HK-2 (cell line): ENCODE measurements around the gene SOCS6.
"Not testable (repeated sequence)": the region's sequence is repeated elsewhere in the genome, so short reads cannot be mapped to it uniquely, and the experiment has no call there.

Experiments used
- DNase-seq: peaks from one replicate; pipeline ENCODE4 v3.0.0-alpha.2; 2018; ENCODE audit not compliant: unreplicated experiment

The SOCS6 gene

DNA sequence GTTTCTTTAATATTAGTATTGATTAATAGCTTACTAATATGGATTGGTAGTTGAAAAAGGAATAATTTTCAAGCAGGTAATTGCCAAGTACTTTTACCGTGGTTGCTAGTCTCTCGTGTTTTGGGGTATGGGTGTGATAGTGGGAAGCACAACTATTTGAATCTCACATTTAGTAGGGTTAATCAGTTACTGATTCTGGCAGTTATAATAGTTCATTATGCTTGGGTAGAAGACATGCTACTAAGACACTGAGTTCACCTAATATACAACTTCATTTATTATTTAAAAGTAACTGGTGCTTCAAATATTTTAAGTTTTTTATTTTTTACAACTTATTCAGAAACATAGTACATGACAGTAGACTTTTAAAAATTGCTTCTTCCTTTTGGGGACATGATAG lies 33.5 kb downstream of the SOCS6 start:
- no peak for DNase-seq

DNA sequence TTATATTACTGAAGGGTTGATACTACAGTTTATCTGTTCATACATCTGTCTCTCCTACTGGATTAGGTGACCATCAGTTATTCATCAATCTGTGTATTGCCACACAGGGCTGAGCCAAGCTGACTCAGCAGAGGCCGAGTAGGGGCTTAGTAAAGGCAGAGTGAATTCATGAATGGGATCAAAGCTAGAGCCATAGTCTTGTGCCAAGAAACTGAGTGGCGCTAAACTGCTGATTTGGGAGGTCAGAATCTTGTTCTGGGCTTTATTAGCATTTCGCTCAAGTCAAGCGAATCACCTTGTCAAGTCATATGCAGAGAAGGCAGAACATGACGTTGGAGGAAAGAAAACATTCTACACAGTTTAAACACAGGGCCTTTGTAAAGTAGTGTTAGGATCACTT lies 34.1 kb downstream of the SOCS6 start:
- peak; percentile 54 for DNase-seq

DNA sequence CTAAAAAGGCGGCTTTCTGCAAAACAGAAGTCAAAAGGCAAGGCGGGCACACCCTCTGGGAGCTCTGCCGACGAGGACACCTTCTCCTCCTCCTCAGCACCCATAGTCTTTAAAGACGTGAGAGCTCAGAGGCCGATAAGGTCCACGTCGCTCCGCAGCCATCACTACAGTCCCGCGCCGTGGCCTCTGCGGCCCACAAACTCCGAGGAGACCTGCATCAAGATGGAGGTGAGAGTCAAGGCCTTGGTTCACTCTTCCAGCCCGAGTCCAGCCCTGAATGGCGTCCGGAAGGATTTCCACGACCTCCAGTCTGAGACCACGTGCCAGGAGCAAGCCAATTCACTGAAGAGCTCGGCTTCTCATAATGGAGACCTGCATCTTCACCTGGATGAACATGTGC lies 36.1 kb downstream of the SOCS6 start:
- no peak for DNase-seq

DNA sequence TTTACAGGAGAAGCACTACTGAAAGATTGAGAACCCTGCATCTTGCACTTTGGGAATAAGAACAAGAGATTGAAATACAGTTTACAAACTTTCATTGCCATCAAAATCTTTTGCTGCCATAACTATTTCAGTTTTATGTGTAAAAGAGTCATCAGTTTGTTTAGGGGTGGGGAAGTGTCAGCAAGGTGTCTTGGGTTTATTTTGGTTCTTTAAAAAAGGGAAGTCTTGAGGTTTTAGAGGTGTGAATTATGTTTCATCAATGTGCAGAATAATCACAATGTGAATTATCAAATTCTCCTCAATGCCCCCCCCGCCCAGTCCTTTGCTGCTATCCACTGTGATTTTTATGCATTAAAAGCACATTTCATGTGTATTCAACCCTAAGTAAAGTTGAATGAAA lies 37.4 kb downstream of the SOCS6 start:
- DNase-seq, result no peak

DNA sequence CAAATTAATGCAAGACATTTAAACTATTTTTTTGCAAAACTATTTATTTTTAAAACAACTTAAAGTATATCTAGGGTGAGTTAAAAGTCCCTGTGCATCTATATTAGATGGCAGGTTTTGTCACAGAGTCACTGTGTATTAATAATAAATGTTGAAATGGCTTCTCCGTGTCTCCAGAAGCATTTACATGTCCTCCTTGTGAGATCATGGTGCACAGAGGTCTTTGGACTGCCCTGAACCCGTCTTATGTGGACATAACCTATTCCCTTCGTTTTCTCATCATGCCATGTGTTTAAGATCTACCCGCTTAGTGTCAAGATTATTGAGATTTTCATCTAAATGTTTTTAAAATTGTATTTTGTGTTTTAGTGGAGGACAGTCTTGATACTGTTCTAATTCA lies 39.3 kb downstream of the SOCS6 start:
- no peak for DNase-seq

DNA sequence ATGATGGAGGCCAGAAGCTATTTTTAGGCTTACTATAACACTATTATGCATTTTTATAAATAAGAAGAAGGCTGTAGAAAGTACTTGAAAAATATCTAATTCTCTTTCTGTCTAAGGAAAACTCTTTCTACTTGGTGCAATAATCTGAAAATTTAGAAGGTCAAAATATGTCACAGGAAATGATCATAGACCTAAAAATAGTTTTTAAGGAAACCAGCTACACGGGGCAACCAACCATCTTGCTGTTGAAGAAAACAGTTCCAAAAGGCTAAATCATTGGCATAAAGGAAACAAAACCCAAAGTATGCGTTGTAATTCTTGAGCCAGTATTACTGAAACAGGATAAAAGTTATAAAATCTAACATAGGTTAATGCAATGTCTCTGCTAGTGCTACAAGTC lies 40.2 kb downstream of the SOCS6 start:
- no peak for DNase-seq

DNA sequence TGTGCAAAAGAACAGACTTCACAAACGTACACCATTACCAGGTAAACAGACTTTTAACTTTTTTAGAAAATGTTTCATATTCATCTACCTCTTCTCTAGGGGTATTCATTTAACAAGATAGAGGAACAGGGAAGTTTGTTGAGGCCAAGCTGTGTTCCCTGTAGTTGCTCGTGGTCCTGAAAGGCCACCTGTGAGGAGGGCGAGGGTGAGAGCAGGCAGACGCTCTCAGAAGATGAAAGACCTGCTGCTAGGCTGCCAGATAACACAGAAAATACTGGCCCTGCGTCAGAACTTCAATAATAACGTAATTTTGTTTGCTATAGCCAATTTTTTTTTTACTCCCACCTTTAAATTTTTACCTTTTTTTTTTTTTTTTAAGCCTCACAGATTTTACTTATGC lies 42.0 kb downstream of the SOCS6 start:
- no peak for DNase-seq

DNA sequence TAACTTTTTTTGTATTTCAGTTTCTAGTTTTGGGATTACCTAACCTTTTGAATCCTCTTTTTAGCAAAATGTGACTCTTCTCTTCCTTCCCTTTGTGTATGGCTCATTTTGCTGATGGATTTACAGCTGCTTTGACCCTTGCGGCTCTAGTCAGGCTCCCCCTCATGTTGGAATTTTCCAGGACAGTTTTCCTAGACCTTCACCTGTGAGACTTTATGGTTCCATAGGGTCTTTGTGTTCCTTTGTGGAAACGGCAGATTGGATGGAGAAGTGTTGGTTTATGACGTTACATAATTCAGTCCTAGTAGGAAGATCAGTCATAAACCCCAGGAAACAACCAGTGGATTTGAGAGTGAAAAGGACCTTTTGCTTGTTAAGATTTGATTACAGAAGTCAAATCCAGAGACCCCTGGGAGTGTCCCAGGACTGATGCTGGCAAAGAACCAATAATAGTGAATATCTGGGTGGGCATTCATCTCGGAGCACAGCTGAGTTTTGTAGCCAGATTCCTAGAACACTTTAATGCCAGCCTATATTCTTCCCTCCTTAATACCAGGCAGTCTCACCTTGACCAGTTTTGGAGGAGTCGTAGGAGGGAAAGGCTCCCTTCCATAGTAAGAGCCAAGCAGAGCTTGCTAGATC lies 42.7 kb downstream of the SOCS6 start:
- DNase-seq, result no peak

DNA sequence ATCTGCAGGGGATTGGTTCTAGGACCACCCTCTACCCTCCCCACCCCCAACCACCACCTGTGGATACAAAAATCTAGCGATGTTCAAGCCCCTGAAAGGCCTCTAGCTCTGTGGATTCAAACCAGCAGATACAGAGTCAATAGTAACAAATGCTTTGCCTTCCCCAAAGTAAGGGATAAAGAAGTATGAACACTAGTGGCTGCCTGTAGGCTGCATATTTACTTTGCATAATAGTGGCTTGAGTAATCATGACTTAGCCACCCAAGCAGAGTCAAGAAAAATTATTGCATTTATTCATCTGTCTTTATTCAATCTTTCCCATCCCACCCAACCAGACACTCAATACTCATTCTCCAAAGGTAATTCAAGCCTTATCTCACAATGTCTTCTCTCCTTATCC lies 43.8 kb downstream of the SOCS6 start:
- DNase-seq, result no peak

DNA sequence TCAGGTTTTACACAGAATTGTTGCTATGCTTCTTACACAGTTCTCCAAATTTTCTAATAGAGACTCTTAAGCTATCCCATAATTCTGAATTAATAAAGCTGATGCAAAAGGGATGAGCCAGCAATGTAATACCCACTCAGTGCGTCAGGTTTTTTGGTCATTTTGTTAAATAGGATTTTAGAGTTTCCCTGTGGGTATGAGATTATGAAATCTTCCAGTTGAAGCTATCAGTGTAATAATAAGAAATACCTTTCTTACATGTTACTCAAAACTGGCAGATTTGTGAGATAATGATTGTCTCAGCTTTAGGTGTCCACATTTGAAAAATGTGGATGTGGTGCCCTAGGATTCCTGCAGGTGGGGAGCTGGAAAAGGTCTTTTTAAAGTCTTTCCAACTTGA lies 44.5 kb downstream of the SOCS6 start:
- no peak for DNase-seq

DNA sequence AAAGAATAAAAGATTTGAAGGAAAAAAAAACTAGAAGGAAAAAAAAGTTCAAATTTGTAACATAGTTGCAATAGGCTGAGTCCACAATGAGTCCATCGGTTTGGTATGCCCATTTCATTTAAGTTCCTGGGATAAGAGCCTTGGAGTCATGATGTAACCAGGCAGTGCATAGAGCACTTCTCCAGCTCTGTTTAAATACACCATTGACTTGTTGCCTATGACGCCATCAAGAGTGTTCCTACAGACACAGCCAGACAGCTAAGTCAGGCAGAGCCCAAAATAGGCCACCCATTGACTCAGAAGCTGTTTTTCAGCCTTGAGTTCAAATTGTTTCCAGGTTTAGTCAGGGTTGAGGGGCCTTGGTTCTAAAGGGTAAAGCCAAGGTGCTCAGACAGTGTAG lies 44.9 kb downstream of the SOCS6 start:
- DNase-seq, result peak; percentile 29

DNA sequence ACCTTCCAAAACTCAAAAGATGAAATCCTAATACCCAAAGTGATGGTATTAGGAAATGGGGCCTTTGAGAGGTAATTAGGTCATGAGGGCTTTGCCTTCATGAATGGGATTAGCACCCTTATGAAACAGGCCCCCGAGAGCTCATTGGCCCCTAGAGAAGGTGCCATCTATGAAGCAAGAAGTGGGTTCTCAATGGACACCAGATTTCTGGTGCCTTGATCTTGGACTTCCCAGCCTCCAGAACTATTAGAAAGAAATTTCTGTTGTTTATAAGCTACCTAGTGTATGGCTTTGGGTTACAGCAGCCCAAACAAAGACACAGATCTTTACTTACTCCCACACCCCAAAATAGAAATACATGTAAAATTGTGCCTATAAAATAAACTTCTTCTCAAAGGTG lies 45.4 kb downstream of the SOCS6 start:
- no peak for DNase-seq

DNA sequence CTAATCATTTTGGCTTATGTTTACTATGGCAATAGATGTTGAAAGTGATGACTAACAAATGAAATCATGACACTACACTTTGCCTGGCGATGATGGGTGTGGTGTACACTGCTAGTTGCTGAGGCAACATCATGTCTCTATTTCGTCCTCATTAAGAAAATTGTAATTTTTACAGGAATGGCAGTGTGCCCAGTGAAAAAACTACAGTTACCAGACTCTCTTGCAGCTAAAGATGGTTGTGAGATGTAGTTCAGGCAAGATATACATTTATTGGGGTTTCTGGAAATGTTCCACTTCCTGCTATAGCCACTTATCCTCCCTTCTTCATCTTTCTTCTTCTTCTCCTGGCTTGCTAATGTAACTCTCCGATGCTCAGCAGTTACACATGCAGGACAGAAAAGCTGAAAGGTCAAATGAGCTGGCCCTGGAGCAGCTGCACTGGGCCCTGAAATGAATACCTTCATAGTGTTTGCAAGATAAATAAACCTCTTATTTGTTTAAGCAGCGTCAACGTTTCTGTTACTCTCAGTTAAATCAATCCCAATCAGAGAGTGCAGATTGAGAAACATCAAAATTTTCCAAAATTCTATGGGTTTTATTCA lies 46.0 kb downstream of the SOCS6 start:
- DNase-seq, result no peak

DNA sequence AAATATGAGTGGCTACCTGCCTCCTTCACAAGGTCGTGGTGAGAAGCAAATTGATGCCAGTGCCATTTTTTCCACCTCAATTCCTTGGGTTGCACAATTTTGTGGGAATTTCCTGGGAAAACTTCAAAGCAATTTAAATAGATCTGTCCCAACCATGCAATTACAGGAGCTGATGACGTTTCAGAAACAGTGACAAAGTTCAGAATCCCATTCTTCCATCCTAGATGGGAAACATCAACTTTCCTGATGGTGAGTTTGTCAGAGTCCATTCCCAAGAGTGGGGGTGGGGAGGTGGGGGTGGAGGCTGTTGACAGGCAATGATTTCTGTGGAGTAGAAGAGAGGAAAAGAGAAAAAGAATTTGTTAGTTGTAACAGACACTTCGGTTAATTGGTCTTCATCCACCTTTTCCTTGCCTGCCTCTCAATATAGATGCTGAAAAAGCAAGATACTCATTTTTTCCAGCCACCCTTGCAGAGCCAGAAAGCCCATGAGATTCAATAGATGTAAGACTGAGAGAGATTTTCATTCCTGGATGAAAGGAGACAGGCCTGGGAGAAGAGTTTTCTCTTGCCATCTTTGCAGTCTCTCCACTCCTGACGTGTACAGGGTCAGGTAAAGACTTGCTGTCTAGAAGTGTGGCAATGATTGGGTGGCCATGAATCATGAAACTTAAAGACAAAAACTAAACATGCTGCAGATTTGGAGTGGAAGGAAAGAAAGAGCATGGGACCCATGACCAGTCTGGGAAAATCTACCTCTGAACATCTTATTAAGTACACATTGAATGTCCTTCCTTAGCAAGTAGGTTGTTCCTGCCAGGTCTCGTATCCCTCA lies 47.3 kb downstream of the SOCS6 start:
- no peak for DNase-seq

DNA sequence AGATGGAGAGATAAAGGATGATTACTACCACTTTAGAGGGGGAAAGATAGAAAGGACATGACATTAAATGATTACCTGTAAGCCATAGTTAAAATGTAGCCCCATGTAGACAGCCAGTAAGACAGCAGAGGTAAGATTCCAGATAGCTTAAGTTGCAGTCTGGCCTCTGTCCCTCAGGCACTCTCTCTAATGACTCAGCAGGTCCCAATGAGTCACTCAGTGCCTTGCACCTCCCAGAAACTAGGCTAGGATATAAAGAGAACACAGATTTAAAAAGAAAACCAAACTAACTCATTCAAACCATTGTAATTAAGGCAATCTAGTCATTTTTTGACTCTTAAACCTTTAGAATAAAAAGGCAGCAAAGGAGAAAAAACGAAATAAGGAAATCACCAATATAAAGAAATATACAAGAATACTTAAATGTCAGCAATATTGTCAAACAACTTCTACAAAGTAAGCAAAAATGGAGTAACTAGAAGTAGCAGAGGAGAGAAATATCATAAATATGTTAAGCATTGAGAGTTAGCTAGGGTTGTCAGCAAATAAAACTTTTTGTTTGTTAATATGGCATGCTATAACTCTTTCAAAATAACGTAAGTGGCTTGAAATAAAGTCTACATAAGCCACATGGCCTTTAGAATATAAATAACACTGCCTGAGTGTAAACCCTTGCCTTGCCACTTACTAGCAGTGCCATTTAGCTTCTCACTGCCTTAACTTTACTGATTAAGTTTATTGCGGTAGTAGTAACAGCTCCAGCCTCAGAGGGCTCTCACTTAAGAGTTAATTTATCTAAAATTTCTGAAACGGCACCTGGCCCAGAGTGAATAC lies 48.5 kb downstream of the SOCS6 start:
- peak; percentile 30 for DNase-seq

DNA sequence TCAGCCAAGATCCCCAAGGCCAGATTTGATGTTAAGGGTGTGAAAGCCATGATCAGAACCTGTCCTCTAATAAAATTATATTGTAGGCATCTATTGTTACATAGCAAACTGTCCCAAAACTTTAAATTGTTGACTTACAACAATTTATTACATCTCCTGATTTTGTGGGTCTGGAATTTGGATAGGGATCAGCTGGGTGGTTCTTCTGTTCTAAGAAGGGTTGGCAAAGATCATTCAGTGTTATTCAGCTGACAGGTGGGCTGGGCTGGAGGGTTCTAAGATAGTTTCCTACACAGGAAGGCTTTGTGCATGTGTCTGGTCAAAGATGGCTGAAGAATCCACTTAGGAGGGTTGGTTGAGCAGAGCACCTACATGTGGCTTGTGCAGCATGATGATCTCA lies 50.0 kb downstream of the SOCS6 start:
- no peak for DNase-seq

DNA sequence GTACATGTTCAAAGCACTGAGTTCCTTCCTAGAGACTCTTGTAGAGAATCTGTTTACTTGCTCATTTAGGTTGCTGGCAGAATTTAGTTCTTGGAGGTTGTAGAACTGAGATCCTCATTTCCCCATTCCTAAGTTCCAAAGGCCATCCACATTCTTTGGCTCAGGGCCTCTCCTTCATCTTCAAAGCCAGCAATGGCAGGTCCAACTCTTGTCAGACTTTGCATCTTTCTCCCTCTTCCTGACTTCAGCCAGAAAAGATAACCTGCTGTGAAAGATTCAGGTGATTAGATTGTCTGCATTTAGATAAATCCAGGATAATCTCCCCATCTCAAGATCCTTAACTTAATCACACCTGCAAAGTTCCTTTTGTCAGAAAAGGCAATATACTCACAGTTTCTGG lies 51.1 kb downstream of the SOCS6 start:
- DNase-seq, result no peak

DNA sequence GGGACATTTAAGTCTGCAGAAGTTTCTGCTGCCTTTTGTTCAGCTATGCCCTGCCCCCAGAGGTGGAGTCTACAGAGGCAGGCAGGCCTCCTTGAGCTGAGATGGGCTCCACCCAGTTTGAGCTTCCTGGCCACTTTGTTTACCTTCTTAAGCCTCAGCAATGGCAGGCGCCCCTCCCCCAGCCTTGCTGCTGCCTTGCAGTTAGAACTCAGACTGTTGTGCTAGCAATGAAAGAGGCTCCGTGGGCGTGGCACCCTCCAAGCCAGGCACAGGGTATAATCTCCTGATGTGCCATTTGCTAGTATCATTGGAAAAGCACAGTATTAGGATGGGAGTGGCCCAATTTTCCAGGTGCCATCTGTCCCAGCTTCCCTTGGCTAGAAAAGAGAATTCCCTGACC lies 59.6 kb downstream of the SOCS6 start:
- DNase-seq, result not testable (repeated sequence)

DNA sequence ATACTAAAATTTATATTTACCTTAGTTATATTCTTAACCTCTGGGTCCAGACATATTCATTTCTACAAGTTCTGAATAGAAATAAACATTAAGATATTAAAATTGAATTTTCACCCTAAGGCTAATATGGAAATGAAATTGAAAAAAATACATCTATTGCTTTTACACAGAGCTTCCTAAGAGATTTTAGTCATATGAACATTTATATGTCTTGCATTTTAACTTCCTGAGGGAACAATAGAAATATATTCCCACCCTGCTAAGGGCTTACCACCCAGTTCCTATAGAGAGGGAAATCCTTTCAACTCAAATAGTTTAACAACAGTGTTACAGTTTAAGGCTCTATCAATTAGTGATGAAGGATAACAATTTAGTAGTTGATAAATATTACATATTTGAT lies 60.5 kb downstream of the SOCS6 start:
- no peak for DNase-seq

DNA sequence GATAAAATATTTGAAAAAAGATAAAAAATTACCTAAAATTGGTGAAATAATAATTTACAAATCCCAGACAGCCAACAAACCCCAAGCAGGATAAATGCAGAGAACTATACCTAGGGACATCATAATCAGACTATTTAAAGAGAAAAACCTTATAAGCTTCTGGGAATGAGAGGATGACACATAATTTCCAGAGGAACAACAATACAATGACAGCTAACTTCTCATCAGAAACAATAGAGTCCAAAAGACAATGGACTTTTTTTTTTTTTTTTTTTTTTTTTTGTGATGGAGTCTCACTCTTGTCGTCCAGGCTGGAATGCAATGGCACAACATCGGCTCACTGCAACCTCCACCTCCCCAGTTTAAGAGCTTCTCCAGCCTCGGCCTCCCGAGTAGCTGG lies 65.2 kb downstream of the SOCS6 start:
- DNase-seq, result no peak

DNA sequence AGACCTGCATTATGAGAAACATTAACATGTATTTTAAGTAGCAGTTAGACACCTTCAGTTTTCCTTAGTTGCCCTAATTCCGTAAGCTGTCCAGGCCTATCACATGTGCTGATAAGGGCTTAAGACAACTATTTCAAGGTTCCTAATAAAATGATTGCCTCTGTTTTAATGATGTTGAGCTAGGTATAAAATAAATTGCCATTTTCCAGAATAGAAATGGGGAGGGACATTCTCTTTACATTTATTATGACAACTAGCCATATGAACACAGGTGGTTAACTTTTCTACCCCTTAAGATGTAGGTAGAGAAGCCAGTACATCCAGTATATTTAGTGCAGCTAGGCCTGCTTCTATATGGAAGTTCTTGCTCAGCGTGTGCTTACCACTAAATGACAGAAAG lies 65.9 kb downstream of the SOCS6 start:
- no peak for DNase-seq

DNA sequence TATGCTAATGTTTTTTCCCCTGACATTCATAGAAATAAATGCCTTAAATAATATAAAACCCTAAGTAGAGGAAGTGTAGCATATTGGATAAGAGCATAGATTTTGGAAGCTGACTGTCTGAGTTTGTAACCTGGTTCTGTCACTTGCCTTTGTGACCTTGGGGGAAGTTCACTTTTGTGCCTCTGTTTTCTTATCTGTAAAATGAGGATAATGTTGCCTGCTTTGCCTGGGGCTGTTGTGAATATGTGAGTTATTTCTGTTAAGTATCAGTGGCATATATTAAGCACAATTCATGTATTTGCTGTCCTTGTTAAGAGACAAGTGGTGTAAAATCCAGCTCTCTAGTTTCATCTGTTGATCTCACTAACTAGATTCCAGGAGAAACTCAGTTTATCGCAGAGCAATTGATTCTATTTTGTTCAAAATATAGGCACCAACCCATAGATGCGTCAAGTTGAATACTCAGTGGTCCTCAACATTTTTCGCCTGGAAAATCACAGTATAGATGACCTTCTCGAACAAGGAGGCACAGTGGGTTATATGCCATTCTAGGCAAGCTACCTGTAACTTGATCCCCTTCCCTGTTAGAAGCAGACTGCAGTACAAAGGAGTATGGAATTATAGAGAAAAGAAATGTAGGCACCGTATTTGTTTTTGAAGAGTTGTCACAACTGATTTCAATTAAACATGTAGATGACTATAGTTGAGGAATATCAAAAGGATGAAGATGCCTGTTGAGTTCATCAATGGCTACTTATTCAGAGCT lies 67.0 kb downstream of the SOCS6 start:
- no peak for DNase-seq
